B cell (primary cell): ENCODE data around the gene CCDC57. TPM values are rescaled to one million over a fixed set of nuclear protein-coding genes. Genes with fewer than 3 reads are reported as not detected.
"Not testable (repeated sequence)": the region's sequence is repeated elsewhere in the genome, so short reads cannot be mapped to it uniquely, and the experiment has no call there.

Source experiments
- ATAC-seq: fragments of 200-7000 bp; cut with Tn5 transposase; one replicate; pipeline ENCODE4 v1.10.0; 2021; ENCODE audit warnings: low read depth, mild to moderate bottlenecking, moderate number of reproducible peaks, moderate library complexity
- CTCF ChIA-PET: fragments of 350-600 bp; sonication (Branson Sonifier 250); formaldehyde crosslinking; loops from one replicate; lab custom pipeline; 2021; ENCODE audit warnings: antibody characterized with exemption, inconsistent platforms; lab: Charles Lee
- POLR2A ChIA-PET: fragments of 350-600 bp; sonication (Branson Sonifier 250); formaldehyde crosslinking; loops from one replicate; lab custom pipeline; 2021; ENCODE audit warnings: antibody characterized with exemption; lab: Charles Lee
- DNase-seq: peaks from one replicate; pipeline ENCODE4 v3.0.0; 2013
- H2AFZ ChIP-seq: 2 replicates; pipeline ENCODE4 v1.6.1; 2012; ENCODE audit warnings: mild to moderate bottlenecking, low read depth, low read length; ENCODE audit not compliant: insufficient read depth, poor library complexity, severe bottlenecking
- H3K27ac ChIP-seq, 2 donors: 1 replicate in 1 of 2; 2 replicates in 1 of 2; pipeline ENCODE4 v1.5.1; 2012 to 2013; ENCODE audit warnings: low read length in 2 of 2, mild to moderate bottlenecking in 2 of 2, moderate library complexity in 1 of 2
- H3K27me3 ChIP-seq, 4 experiments: fragments of 200-600 bp in 1 of 4; sonication (generic) in 1 of 4; replicated peaks in 1 of 4; 1 replicate in 2 of 4; 2 replicates in 2 of 4; pipeline versions ENCODE4 v1.6.1 to v1.7.0; 2013 to 2016; ENCODE audit warnings: low read length in 3 of 4, mild to moderate bottlenecking in 2 of 4, mixed read lengths in 1 of 4, moderate library complexity in 1 of 4; ENCODE audit not compliant: insufficient read depth in 4 of 4, control insufficient read depth in 3 of 4; ENCODE audit errors: control extremely low read depth in 1 of 4
- H3K36me3 ChIP-seq, 2 experiments: replicated peaks in 1 of 2; 1 replicate in 1 of 2; 2 replicates in 1 of 2; pipeline versions ENCODE4 v1.6.1 to v1.7.1; 2013; ENCODE audit warnings: low read length in 1 of 2; ENCODE audit not compliant: insufficient read depth in 2 of 2, control insufficient read depth in 1 of 2; ENCODE audit errors: control extremely low read depth in 1 of 2, extremely low read depth in 1 of 2
- H3K4me1 ChIP-seq, 2 donors: fragments of 200-600 bp in 1 of 2; sonication (generic) in 1 of 2; 1 replicate in 1 of 2; 2 replicates in 1 of 2; pipeline versions ENCODE4 v1.5.1 to v1.6.1; 2013 to 2017; ENCODE audit warnings: low read length in 2 of 2; ENCODE audit not compliant: control insufficient read depth in 2 of 2, insufficient read depth in 2 of 2
- H3K4me2 ChIP-seq: replicated peaks from 2 replicates; pipeline ENCODE3; 2012; ENCODE audit warnings: mild to moderate bottlenecking, low read depth, low read length; ENCODE audit not compliant: poor library complexity, severe bottlenecking
- H3K4me3 ChIP-seq, 5 experiments: fragments of 200-600 bp in 1 of 5; sonication (generic) in 1 of 5; 1 replicate in 3 of 5; 2 replicates in 2 of 5; pipeline versions ENCODE4 v1.5.1 to v1.7.0; 2011 to 2016; ENCODE audit warnings: low read length in 4 of 5, mild to moderate bottlenecking in 4 of 5, low read depth in 2 of 5, control low read depth in 1 of 5, moderate library complexity in 1 of 5; ENCODE audit not compliant: insufficient read depth in 1 of 5; ENCODE audit errors: control extremely low read depth in 1 of 5, extremely low read depth in 1 of 5
- H3K79me2 ChIP-seq: fragments of 200-600 bp; sonication (generic); one replicate; pipeline ENCODE4 v1.6.0; 2016; ENCODE audit warnings: low read length; ENCODE audit not compliant: control insufficient read depth, insufficient read depth
- H3K9ac ChIP-seq: fragments of 200-600 bp; sonication (generic); 2 replicates; pipeline ENCODE4 v1.6.1; 2017; ENCODE audit warnings: mild to moderate bottlenecking, low read length, moderate library complexity
- H3K9me3 ChIP-seq, 3 donors: one replicate each; pipeline versions ENCODE4 v1.6.1 to v1.7.1; 2013; ENCODE audit warnings: low read length in 2 of 3; ENCODE audit not compliant: control insufficient read depth in 2 of 3, insufficient read depth in 1 of 3; ENCODE audit errors: control extremely low read depth in 1 of 3
- H4K20me1 ChIP-seq: 2 replicates; pipeline ENCODE4 v1.6.0; 2012; ENCODE audit warnings: mild to moderate bottlenecking, low read length; ENCODE audit not compliant: insufficient read depth, control insufficient read depth, poor library complexity, severe bottlenecking
- H3K27ac Mint-ChIP-seq: one replicate; pipeline ENCODE4 v1.8.0; 2021; ENCODE audit warnings: mixed read lengths
- H3K27me3 Mint-ChIP-seq: one replicate; pipeline ENCODE4 v1.8.0; 2021; ENCODE audit warnings: mixed read lengths
- H3K4me1 Mint-ChIP-seq: one replicate; pipeline ENCODE4 v1.8.0; 2021; ENCODE audit warnings: mixed read lengths
- H3K4me3 Mint-ChIP-seq: one replicate; pipeline ENCODE4 v1.8.0; 2021; ENCODE audit warnings: mixed read lengths
- H3K9me3 Mint-ChIP-seq: one replicate; pipeline ENCODE4 v1.8.0; 2022; ENCODE audit warnings: mixed read lengths; ENCODE audit not compliant: insufficient read depth
- CTCF ChIP-seq: fragments of 200-600 bp; IDR thresholded peaks from one replicate; pipeline ENCODE4 v1.8.0; 2022; ENCODE audit warnings: antibody characterized with exemption, mild to moderate bottlenecking
- EZH2 ChIP-seq: IDR thresholded peaks from 2 replicates; pipeline ENCODE4 v1.6.1; 2012; ENCODE audit warnings: borderline replicate concordance, low read depth, mild to moderate bottlenecking, moderate library complexity, low read length; ENCODE audit not compliant: insufficient read depth, poor library complexity, severe bottlenecking
- WGBS: methylation state at CpG from one replicate; pipeline ENCODE4 v1.1.5; 2013; ENCODE audit warnings: missing lambda C conversion rate; ENCODE audit not compliant: insufficient coverage; 5-methylcytosine and 5-hydroxymethylcytosine counted together
- intact Hi-C: fragments of 100-400 bp; cut with micrococcal nuclease; formaldehyde crosslinking; loops from one replicate; pipeline ENCODE4 v1.10.0; 2022
- polyA plus RNA-seq: library from polyadenylated mRNA; depleted of rRNA; stranded (reverse); fragments of >200 nt; gene quantifications from 2 replicates; pipeline ENCODE4 v1.2.3, GENCODE V29; 2012
- total RNA-seq, 2 donors: library from RNA; stranded (reverse); fragments of 120-200 nt in 1 of 2; gene quantifications; 1 replicate in 1 of 2; 2 replicates in 1 of 2; pipeline versions ENCODE4 v1.2.3 to v1.2.4, GENCODE V29; 2013 to 2022

CCDC57 gene
- total and polyA plus RNA-seq, 2 donors (not counting 1 experiment from before 2014, with no cell fraction given): 49.7 to 67.2 TPM

- no peak overlapping the region for H3K4me3 Mint-ChIP-seq
- no peak for ATAC-seq
- H3K4me3 ChIP-seq: no peak overlapping the region
Measured at GRCh38 chr17:82193520-82194220, 19.0 kb downstream of the CCDC57 start.

GRCh38 chr17:82193050-82193449 is 19.6 kb downstream of the CCDC57 start:
- H3K4me3 Mint-ChIP-seq, CTCF ChIA-PET, H3K27ac Mint-ChIP-seq, H3K27me3 Mint-ChIP-seq, H2AFZ ChIP-seq, ATAC-seq, H3K9me3 ChIP-seq, H3K9ac ChIP-seq, H3K36me3 ChIP-seq, H3K4me3 ChIP-seq, H3K4me2 ChIP-seq, H3K4me1 Mint-ChIP-seq, DNase-seq, H3K4me1 ChIP-seq, H3K79me2 ChIP-seq, H4K20me1 ChIP-seq, intact Hi-C loops, H3K27me3 ChIP-seq, H3K27ac ChIP-seq, H3K9me3 Mint-ChIP-seq: not testable (repeated sequence)
- 97% methylated on average over 4 of the region's 6 CpGs for WGBS
- POLR2A ChIA-PET: interaction anchor here (0.5 kb wide), 1 partner anchor 305 kb away, joined by 4 read pairs; no protein-coding TSS in a partner anchor

More at GRCh38 chr17:82193520-82194220, 19.0 kb downstream of the CCDC57 start:
- WGBS: 94% methylated on average over 15 of the region's 16 CpGs
- Histone ChIP-seq H3K79me2 (peaks cover 3% of the 10 kb centered on the region), H3K9ac (no peak overlapping the region), H2AFZ (no peak overlapping the region), H3K27me3 (no peaks in the 10 kb centered on the region), H3K4me2 (no peak overlapping the region), H4K20me1 (no peaks in the 10 kb centered on the region), H3K36me3 (no peaks in the 10 kb centered on the region), H3K4me1 (peaks cover 6 to 7% of the 10 kb centered on the region in 2 donors), H3K9me3 (no peaks in the 10 kb centered on the region), H3K27ac (no peak overlapping the region)
- Mint-ChIP-seq H3K4me1 (peaks cover 13% of the 10 kb centered on the region), H3K27ac (no peak overlapping the region), H3K27me3 (no peaks in the 10 kb centered on the region), H3K9me3 (no peaks in the 10 kb centered on the region)
- TF ChIP-seq CTCF (no peak), EZH2 (no peak)
- no peak for DNase-seq
- ChIA-PET CTCF (interaction anchor here (0.6 kb wide), 1 partner anchor 159 kb away, joined by 4 read pairs; no protein-coding TSS in a partner anchor), POLR2A (no interaction called here)
- intact Hi-C loops: no loop called here
